SK-N-SH treated with all-trans-retinoic acid at 6 μM for 48 hours (cell line): ENCODE results near the gene CRYBG1.

Experiments
- ATAC-seq: fragments of 200-7000 bp; cut with Tn5 transposase; 3 replicates; pipeline ENCODE4 v1.9.1; 2020; ENCODE audit warnings: mild to moderate bottlenecking, moderate library complexity
- ARNTL ChIP-seq: fragments of 450-650 bp; formaldehyde crosslinking; IDR thresholded peaks from 2 replicates; pipeline ENCODE4 v1.5.0; 2020; ENCODE audit warnings: low read depth, mild to moderate bottlenecking, moderate library complexity, borderline replicate concordance
- CREB5 ChIP-seq: fragments of 250-450 bp; sonication (Bioruptor Pico); IDR thresholded peaks from 2 replicates; pipeline ENCODE4 v1.5.1; 2020; ENCODE audit warnings: low read depth, mild to moderate bottlenecking, moderate library complexity
- GLIS3 ChIP-seq: fragments of 250-450 bp; sonication (Bioruptor Pico); IDR thresholded peaks from 2 replicates; pipeline ENCODE4 v1.5.0; 2020; ENCODE audit warnings: mild to moderate bottlenecking, moderate library complexity
- ISL1 ChIP-seq: fragments of 250-450 bp; sonication (Bioruptor Pico); IDR thresholded peaks from 2 replicates; pipeline ENCODE4 v2.1.2; 2022; ENCODE audit warnings: mild to moderate bottlenecking, moderate library complexity
- OSR1 ChIP-seq: fragments of 250-450 bp; sonication (Bioruptor Pico); IDR thresholded peaks from 2 replicates; pipeline ENCODE4 v1.8.0; 2022; ENCODE audit warnings: moderate library complexity, mild to moderate bottlenecking, inconsistent platforms
- RARB ChIP-seq: fragments of 250-450 bp; sonication (Bioruptor Pico); IDR thresholded peaks from 2 replicates; pipeline ENCODE4 v1.8.0; 2021; ENCODE audit warnings: mild to moderate bottlenecking, moderate library complexity
- SNAI2 ChIP-seq: fragments of 250-450 bp; sonication (Bioruptor Pico); IDR thresholded peaks from 2 replicates; pipeline ENCODE4 v1.5.0; 2020; ENCODE audit warnings: mild to moderate bottlenecking, moderate library complexity
- TCF4 ChIP-seq: fragments of 250-450 bp; sonication (Bioruptor Pico); IDR thresholded peaks from 2 replicates; pipeline ENCODE4 v1.8.0; 2021; ENCODE audit warnings: mild to moderate bottlenecking, moderate library complexity, borderline replicate concordance
- TOX ChIP-seq: fragments of 250-450 bp; sonication (Bioruptor Pico); IDR thresholded peaks from 2 replicates; pipeline ENCODE4 v1.8.0; 2021; ENCODE audit warnings: mild to moderate bottlenecking, moderate library complexity, borderline replicate concordance
- TSHZ2 ChIP-seq: fragments of 250-450 bp; sonication (Bioruptor Pico); IDR thresholded peaks from 2 replicates; pipeline ENCODE4 v1.5.0; 2020; ENCODE audit warnings: mild to moderate bottlenecking, moderate library complexity
- ZC3H10 ChIP-seq: fragments of 250-450 bp; sonication (Bioruptor Pico); IDR thresholded peaks from 2 replicates; pipeline ENCODE4 v1.5.1; 2021; ENCODE audit warnings: mild to moderate bottlenecking, moderate library complexity
- ZFP3 ChIP-seq: fragments of 250-450 bp; sonication (Bioruptor Pico); IDR thresholded peaks from 2 replicates; pipeline ENCODE4 v1.5.0; 2020; ENCODE audit warnings: mild to moderate bottlenecking, moderate library complexity
- ZFP30 ChIP-seq: fragments of 450-650 bp; formaldehyde crosslinking; IDR thresholded peaks from 2 replicates; pipeline ENCODE4 v1.5.0; 2022; ENCODE audit warnings: mild to moderate bottlenecking, moderate library complexity
- ZNF565 ChIP-seq: fragments of 450-650 bp; formaldehyde crosslinking; conservative IDR thresholded peaks from 2 replicates; pipeline ENCODE4 v1.5.0; 2020; ENCODE audit warnings: low read depth, mild to moderate bottlenecking, moderate library complexity
- ZNF70 ChIP-seq: fragments of 450-650 bp; formaldehyde crosslinking; IDR thresholded peaks from 2 replicates; pipeline ENCODE4 v1.5.0; 2020; ENCODE audit warnings: mild to moderate bottlenecking, moderate library complexity
- TF ChIP-seq, protein P1 (sequence below): fragments of 250-450 bp; sonication (Bioruptor Pico); IDR thresholded peaks from 2 replicates; pipeline ENCODE4 v1.5.1; 2021; ENCODE audit warnings: mild to moderate bottlenecking, moderate library complexity
- TF ChIP-seq, protein P2 (sequence below): fragments of 250-450 bp; sonication (Bioruptor Pico); IDR thresholded peaks from 2 replicates; pipeline ENCODE4 v1.8.0; 2020; ENCODE audit warnings: mild to moderate bottlenecking, moderate library complexity, borderline replicate concordance

CRYBG1 gene

DNA sequence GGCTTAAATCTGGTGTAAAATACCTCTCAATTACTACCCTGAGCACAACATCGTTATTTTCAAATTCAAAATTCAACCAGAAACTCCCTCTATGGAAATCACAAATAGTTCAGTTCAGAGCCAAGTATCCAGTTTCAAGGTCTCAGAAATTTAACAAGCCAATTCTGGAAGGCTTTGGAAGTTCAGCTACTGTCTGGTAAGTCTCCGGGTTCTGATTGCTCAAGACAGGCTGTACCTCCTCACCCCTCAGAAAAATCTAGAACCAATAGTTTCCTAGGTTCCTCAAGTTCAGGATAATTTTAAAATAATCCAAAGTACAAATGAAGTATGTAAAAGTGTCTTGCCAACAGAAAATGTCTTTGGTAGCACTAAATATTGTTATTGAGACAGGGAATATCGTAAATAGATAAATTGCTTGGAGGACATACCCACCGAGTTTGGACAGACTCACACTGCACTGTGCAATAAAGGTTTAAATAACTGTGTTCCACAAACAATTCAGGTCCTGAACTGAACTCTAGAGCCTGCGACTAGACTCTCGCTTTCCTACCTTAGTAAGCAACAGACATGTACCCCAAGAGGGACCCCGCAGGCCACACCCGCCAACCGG lies 35.7 kb upstream of the CRYBG1 start:
- TF ChIP-seq ISL1 (CRISPR knock-in tag), result no peak
- TF ChIP-seq RARB (CRISPR knock-in tag), result no peak
- no peak for TF ChIP-seq ZC3H10 (CRISPR knock-in tag)
- no peak for TF ChIP-seq ZFP3 (CRISPR knock-in tag)
- no peak for TF ChIP-seq ZNF565
- TF ChIP-seq TSHZ2 (CRISPR knock-in tag), result no peak
- no peak for TF ChIP-seq CREB5
- TF ChIP-seq TCF4 (CRISPR knock-in tag), result no peak
- TF ChIP-seq, protein P1, sequence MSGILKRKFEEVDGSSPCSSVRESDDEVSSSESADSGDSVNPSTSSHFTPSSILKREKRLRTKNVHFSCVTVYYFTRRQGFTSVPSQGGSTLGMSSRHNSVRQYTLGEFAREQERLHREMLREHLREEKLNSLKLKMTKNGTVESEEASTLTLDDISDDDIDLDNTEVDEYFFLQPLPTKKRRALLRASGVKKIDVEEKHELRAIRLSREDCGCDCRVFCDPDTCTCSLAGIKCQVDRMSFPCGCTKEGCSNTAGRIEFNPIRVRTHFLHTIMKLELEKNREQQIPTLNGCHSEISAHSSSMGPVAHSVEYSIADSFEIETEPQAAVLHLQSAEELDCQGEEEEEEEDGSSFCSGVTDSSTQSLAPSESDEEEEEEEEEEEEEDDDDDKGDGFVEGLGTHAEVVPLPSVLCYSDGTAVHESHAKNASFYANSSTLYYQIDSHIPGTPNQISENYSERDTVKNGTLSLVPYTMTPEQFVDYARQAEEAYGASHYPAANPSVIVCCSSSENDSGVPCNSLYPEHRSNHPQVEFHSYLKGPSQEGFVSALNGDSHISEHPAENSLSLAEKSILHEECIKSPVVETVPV (CRISPR knock-in tag), result no peak
- TF ChIP-seq, protein P2, sequence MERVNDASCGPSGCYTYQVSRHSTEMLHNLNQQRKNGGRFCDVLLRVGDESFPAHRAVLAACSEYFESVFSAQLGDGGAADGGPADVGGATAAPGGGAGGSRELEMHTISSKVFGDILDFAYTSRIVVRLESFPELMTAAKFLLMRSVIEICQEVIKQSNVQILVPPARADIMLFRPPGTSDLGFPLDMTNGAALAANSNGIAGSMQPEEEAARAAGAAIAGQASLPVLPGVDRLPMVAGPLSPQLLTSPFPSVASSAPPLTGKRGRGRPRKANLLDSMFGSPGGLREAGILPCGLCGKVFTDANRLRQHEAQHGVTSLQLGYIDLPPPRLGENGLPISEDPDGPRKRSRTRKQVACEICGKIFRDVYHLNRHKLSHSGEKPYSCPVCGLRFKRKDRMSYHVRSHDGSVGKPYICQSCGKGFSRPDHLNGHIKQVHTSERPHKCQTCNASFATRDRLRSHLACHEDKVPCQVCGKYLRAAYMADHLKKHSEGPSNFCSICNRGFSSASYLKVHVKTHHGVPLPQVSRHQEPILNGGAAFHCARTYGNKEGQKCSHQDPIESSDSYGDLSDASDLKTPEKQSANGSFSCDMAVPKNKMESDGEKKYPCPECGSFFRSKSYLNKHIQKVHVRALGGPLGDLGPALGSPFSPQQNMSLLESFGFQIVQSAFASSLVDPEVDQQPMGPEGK (CRISPR knock-in tag), result no peak
- TF ChIP-seq TOX (CRISPR knock-in tag), result no peak
- no peak for TF ChIP-seq ZNF70 (CRISPR knock-in tag)
- TF ChIP-seq ARNTL (CRISPR knock-in tag), result no peak
- TF ChIP-seq GLIS3 (CRISPR knock-in tag), result no peak
- no peak for TF ChIP-seq OSR1 (CRISPR knock-in tag)
- no peak for TF ChIP-seq SNAI2
- TF ChIP-seq ZFP30 (CRISPR knock-in tag), result no peak
- peak; percentile 54 for ATAC-seq

DNA sequence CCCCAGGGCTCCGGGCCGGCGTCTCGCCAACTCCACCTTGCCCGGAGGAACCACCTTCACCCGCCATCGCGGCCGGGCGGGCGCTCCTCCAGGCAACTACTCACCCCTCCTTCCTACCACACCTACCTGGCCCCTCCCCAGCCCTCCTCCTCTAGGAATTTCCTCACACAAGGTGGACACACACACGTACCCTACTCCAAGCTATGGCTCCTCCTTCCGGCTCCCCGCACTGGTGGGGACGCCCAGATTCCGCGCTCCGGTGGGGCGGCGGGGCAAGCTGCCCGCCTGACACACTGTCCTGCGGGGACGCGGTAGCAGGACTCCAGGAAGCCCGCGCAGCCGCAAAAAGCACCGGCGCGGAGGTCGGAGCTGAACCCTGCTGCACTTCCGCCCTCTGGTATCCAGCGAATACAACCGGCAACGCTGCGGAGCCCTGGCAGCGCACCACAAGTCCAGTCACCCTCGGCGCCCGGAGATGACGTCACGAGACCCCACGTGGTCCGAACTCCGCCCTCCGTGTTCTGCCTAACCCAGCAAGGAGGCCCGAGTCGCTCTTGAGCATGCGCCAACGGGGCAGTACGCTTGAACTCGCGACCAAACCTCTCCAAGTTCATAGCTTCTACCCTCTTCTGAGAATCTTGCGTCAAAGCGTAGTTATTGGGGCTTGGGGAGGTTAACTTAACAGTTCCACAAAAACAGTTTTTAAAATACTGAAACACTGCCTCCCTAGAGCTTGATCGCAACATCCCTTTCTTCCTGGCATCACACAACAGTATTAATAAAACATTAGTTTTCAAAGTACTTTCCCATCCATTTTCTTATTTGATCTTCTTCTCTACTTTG lies 35.0 kb upstream of the CRYBG1 start, which contains the start of gene ATG5:
ATG5 (minus strand) TSS at position 425 of the 843 bp plus-strand sequence. CDS start 9,552 bp downstream, outside the sequence.
- TF ChIP-seq TSHZ2 (CRISPR knock-in tag) (peak; percentile 19; the same call in 1 of the 2 replicates), OSR1 (CRISPR knock-in tag) (no peak)
- ATAC-seq, result peak; percentile 99
